H7 (cell line): ENCODE data around the gene ACYP2. TPM values are rescaled to one million over a fixed set of nuclear protein-coding genes. Genes with fewer than 3 reads are reported as not detected.

Source experiments
- DNase-seq: peaks from one replicate; pipeline ENCODE4 v3.0.0; 2012
- H3K27me3 ChIP-seq: 2 replicates; pipeline ENCODE4 v1.6.0; 2011; ENCODE audit warnings: mild to moderate bottlenecking, low read length; ENCODE audit not compliant: control insufficient read depth, insufficient read depth
- H3K36me3 ChIP-seq: replicated peaks from 2 replicates; pipeline ENCODE4 v1.5.1; 2011; ENCODE audit warnings: low read length; ENCODE audit not compliant: control insufficient read depth, insufficient read depth
- H3K4me3 ChIP-seq: 2 replicates; pipeline ENCODE4 v1.5.1; 2011; ENCODE audit warnings: low read depth, mild to moderate bottlenecking, control low read depth, low read length, moderate library complexity; ENCODE audit not compliant: insufficient read depth
- total RNA-seq: library from RNA; depleted of rRNA; stranded (reverse); fragments of >200 nt; shearing (Covaris generic); gene quantifications from 2 replicates; pipeline ENCODE4 v1.2.3, GENCODE V29; 2014

ACYP2 gene
- total RNA-seq, 1 experiment from 2014 or later: 5.2 TPM

DNA sequence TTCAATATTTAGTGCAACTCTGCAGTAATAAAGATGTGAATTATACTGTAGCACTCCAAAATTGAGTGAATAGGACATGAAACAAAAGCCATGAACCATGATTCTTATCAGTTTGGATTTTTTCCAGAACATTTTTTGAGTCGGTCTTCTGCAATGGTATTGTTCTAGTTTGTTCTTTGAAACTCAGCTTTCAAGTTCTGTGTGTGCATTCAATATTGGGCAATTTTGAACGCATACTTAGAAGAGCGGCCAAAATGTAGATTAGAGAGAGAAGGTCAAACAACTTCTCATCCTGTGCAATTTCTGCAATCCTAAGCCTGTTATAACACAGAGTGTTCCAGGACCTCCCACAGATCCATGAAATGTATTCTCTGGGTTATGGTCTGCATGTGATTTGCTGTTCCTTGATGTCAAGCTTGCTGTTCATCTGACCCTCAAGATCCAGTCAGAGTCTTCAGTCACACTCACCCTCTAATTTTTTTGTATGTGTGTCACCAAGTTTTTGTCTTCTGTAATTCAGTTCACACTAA lies 92.3 kb downstream of the ACYP2 start:
- Histone ChIP-seq H3K4me3 (no peak overlapping the region), H3K36me3 (no peaks in the 10 kb centered on the region), H3K27me3 (no peaks in the 10 kb centered on the region)
- no peak for DNase-seq

DNA sequence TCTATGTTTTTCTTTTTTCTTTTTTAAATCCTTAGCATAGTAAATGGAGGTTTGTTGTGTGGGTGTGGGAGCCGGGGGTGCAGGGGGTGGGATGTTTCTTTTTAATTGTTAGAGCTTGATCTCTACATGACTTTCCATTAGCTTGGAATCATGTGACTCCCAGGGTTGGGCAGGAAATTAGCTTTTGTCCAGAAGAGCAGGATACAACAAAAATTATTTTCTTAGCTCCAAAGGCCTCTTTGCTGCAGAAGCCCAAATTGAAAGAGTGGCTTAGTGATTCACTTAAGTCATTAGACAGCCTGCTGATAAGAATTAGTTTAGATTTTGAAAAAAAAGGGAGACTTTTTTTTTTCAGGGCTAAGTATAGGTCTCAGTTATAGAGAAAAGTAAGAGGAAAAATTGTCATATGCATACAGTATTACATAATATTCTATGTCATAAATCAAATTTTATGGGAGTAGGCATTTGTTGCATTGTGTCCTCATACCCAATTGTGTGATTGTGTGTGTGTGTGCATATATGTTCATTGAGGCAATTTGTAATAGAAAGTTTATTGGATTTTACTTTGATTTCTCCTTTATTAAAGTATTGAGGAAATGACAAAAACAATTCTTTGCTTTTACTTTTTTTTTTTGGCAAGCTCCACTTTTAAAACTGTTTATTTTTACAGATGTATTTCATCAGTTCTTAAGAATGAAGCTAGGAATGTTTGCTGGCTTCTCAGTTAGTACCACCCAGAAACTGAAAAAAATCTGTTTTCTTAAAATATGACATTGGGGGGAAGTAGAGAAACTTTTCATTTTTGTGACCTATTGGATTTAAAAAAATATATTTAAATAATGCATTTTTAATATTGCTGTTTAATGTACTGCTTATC lies 93.2 kb downstream of the ACYP2 start:
- H3K4me3 ChIP-seq: no peak overlapping the region
- DNase-seq: no peak
- no peaks in the 10 kb centered on the region for H3K27me3 ChIP-seq
- no peaks in the 10 kb centered on the region for H3K36me3 ChIP-seq

DNA sequence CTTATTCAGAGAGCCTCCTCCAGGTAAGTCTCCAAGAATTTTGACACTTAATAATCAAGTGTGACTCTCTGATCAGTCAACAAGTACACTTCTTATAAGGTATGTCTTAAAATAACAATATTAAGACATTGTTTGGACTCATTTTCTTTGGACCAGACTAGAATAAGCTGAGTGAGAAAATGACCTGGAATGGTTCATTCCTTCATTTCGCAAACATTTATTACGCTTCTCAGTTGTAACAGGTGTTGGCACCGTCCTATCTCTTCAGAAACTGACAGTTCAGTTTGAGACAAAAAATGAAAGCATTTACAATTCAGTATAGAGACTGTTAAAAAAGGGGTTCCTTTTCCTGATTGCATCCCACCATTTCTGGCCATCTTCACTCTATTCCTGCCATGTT lies 94.0 kb downstream of the ACYP2 start:
- no peak for DNase-seq
- H3K4me3 ChIP-seq: no peak overlapping the region

DNA sequence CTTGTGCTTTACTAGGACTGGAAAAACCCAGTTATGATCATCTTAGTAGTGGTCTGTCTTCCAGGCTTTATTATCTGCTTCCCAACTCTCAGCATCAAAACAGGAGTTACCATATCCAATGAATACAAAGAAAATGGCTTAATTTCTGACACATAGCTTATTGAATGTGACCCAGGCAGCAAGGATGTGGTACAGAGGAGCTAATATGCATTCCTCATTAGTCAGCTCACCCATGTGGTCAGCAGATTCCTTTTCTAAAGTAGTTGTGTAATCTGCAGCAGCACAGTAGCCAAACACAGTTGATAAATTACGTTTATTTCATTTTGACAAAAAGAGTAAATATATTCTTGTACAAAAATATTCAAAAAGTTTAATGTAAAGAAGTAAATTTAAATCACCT lies 97.0 kb downstream of the ACYP2 start:
- Histone ChIP-seq H3K4me3 (no peak overlapping the region), H3K36me3 (no peaks in the 10 kb centered on the region), H3K27me3 (no peaks in the 10 kb centered on the region)
- no peak for DNase-seq

More for the DNA sequence above, 94.0 kb downstream of the ACYP2 start:
- H3K36me3 ChIP-seq: no peaks in the 10 kb centered on the region
- H3K27me3 ChIP-seq: no peaks in the 10 kb centered on the region

DNA sequence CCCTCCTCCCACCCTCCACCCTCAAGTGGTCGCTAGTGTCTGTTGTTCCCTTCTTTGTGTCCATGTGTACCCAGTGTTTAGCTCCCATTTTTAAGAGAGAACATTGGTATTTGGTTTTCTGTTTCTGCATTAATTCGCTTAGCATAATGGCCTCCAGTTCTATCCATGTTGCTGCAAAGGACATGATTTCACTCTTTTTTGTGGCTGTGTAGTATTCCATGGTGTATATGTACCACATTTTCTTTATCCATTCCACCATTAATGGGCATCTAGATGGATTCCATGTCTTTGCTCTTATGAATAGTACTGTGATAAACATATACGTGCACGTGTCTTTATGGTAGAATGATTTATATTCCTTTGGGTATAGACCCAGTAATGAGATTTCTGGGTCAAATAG lies 97.7 kb downstream of the ACYP2 start:
- H3K4me3 ChIP-seq: no peak overlapping the region
- H3K36me3 ChIP-seq: no peaks in the 10 kb centered on the region
- DNase-seq: no peak
- no peaks in the 10 kb centered on the region for H3K27me3 ChIP-seq

DNA sequence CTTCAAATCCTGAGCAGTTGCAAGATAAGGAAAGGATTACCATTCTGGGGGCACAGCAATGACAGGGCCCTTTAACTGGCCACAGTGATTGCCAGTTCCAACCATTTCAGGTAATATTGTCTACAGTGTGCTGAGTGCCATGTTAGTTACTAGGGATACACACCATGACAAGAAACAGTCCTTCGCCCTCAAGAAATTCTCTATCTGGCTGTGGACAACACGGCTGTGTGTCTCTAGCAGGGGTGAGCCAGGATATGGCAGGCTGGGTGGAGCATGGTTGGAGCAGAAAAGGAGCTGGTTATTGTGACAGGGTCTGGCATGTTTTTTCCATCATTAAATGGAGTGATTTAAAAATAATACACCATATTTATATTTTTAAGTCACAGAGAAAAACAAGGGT lies 109.6 kb downstream of the ACYP2 start:
- Histone ChIP-seq H3K27me3 (no peaks in the 10 kb centered on the region), H3K36me3 (no peaks in the 10 kb centered on the region), H3K4me3 (no peak overlapping the region)
- DNase-seq: no peak

DNA sequence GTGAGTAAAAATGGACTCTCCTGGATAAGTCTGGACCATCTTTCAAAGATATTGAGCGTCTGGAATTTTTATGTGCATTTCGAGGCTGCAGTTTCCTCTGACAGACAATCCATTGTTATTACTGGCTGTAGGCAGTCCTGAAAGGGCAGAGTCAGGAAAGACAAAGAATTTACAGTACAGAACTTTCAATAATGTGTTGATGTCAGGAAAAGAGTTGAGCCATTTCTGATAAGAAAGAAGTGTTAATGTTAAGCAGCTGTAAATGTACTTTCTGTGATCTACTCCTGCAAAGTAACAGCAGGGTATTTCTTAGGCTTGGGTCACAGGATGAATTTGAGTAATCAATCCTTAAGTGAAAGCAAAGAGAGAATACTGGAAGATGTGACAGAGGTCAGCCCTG lies 110.8 kb downstream of the ACYP2 start:
- no peak overlapping the region for H3K4me3 ChIP-seq
- H3K27me3 ChIP-seq: no peaks in the 10 kb centered on the region
- no peak for DNase-seq
- no peaks in the 10 kb centered on the region for H3K36me3 ChIP-seq

DNA sequence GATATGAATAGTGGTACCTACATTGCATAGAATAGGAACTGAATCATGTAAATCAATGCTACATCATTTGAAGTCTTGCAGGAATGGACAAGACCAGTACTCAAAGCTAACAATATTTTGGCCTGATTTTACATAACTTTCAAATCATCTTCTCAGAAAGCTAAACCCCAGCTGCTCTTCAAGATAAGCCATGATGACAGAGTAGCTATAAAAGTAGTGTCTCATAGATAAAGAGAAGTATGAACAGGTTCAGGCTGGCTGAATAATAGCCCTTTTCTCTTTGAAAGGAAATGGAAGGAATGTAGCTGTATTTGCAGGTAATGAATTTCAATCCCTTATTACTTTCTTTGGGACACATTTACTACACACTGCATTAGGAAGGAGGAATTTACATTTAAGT lies 112.4 kb downstream of the ACYP2 start:
- Histone ChIP-seq H3K4me3 (no peak overlapping the region), H3K27me3 (no peaks in the 10 kb centered on the region), H3K36me3 (no peaks in the 10 kb centered on the region)
- DNase-seq: no peak

DNA sequence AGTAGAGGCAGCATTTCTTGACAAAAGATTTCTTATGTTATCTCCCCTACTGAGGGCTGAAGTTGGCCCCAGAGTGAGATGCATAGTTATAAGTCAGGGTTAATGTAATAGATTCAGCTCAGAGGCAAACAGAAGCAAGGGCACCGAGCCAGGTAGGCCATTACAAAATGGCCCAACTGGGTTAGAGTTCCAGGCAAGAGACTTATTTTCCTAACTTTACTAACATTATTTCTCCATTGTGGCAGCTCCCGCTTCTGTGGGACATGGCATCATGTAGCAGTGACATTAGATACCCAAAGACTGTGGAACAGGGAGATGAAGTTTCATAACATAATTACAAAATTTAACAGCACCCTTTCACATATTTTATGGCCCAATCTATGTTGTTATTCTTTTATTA lies 113.5 kb downstream of the ACYP2 start:
- no peak for DNase-seq

DNA sequence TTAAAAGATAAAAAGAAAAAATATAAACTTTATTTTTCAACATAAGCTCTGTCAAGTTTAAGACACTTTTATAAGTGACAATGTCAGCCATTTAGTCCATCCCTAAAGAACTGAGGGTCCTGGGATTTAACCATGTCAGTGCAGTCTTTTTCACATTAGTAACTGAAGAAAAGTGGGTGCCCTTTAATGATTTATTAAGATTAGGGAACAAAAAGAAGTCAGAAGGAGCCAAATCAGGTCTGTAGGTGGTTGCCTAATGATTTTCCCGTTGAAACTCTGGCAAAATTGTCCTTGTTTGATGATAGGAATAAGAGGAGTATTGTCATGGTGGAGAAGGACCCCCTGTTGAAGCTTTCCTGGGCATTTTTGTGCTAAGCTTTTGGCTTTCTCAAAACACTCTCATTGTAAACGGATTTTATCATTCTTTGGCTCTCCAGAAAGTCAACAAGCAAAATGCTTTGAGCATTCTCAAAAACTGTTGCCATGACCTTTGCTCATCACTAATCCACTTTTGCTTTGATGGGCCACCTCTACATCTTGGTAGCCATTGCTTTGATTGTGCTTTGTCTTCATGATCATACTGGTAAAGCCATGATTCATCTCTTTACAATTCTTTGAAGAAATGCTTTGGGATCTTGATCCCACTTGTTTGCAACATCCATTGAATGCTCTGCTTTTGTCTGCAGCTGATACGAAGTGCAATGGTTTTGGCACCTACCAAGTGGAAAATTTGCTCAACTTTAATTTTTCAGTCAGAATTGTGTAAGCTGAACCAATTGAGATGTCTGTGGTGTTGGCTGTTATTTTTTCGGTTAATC lies 118.6 kb downstream of the ACYP2 start:
- no peaks in the 10 kb centered on the region for H3K27me3 ChIP-seq
- DNase-seq: no peak
- H3K36me3 ChIP-seq: no peaks in the 10 kb centered on the region
- H3K4me3 ChIP-seq: no peak overlapping the region

More for the DNA sequence above, 113.5 kb downstream of the ACYP2 start:
- Histone ChIP-seq H3K36me3 (no peaks in the 10 kb centered on the region), H3K27me3 (no peaks in the 10 kb centered on the region), H3K4me3 (no peak overlapping the region)

DNA sequence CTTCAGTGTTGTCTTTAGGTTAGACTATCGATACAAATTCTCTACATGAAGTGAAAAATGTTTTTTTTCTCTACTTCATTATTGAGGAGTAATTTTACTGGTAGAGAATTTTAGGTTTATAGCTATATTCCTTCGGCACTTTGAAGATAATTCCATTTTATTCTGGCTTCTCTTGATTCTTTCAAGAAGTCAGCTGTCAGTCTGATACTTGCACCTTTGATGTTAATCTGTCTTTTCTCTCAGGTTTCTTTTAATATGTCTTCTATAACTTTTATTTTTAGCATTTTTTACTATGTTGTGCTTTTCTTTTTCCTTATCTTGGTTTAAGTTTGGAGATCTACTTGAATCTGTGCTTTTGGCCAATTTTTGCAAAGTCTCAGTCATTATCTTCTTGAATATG lies 122.0 kb downstream of the ACYP2 start:
- no peak for DNase-seq
- Histone ChIP-seq H3K36me3 (no peaks in the 10 kb centered on the region), H3K4me3 (no peak overlapping the region), H3K27me3 (no peaks in the 10 kb centered on the region)

DNA sequence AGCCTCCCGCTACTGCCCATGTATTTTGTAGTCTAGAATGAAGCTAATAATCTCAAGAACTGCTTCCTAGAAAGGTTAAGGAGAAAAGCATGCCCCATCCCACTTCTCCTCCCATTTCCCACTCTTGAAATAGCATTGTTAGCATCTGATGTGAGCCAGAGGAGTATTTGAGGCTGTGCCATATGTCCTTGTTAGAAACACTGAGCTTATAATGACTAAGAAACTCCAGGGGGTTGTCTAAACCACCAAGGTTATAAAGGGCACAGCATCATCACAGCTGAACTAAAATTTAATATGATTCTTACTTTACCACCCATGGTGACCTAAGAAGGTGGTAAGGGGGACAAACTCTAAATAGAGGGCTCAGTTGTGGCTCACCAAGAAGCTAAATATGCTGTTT lies 124.0 kb downstream of the ACYP2 start:
- no peaks in the 10 kb centered on the region for H3K36me3 ChIP-seq
- no peaks in the 10 kb centered on the region for H3K27me3 ChIP-seq
- no peak for DNase-seq
- no peak overlapping the region for H3K4me3 ChIP-seq

DNA sequence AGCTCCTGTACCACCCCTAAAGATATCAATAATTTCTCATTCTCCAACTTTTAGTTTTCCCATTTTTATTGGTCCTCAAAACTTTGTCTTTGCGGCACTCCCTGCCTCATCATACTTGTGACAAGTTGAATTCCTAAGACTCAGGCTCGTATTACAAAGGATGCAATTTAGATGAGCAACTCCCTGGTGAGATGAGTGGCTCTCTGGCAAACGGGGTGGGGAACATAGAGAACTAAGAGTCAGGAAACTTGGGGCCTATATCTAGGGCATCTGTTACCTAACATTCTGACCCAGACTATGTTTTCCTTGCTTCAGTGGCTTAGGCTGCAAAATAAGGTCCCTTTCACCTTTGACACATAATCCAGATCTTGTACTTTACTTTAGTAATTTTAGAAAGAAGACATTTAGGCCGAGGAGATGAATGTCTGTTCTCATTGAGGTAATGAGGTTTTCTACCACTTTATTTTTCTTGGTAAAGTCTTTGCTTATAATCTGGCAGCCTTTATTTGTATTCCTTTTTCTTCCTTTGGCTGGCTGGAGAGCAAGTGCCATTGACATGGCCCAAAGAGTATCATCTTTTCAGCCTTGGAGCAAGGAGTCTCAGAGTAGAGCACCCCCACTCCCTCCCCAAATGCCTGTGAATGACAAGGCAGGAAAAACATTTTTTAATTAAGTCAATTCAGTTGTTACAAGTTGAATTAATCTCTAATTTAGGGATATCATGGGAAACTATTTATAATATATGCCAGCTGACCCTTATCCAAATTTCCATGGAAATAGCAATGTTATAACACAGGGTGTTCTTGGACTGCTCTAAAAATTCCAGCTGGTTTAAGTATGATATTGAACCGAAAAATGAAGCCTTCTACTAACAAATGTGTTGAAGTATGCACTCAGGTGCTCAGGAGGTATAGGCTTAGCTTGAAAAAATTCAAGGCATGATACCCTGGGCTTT lies 125.4 kb downstream of the ACYP2 start:
- no peak overlapping the region for H3K4me3 ChIP-seq
- no peaks in the 10 kb centered on the region for H3K36me3 ChIP-seq
- DNase-seq: peak; percentile 35
- no peaks in the 10 kb centered on the region for H3K27me3 ChIP-seq

DNA sequence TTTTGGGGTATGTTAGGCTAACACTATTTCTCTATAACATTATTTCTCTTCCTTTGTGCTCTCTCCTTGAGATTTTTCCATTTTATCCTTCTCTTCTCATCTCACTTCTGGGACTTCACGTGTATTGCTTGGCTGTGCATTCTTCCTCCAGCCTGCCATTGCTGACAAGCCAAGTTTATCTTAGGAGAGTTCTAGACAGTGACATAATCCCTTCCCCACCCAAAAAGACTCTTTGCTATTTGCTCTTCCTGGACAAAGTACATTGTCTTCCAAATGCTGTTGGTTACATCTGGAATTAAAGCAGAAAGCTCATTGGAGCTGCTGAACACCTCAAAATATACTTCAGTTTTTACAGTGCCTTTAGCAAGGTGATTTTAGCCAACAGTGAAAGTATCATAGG lies 131.7 kb downstream of the ACYP2 start:
- DNase-seq: no peak
- H3K36me3 ChIP-seq: no peaks in the 10 kb centered on the region

More for the DNA sequence above, 131.7 kb downstream of the ACYP2 start:
- no peaks in the 10 kb centered on the region for H3K27me3 ChIP-seq
- no peak overlapping the region for H3K4me3 ChIP-seq
